HEK293 (cell line): Measurements from ENCODE around the gene SART3.
A peak's percentile ranks its signal among the peaks of the same experiment; 100 is the strongest.

Source experiments
- BCL11A ChIP-seq: fragments of 450-650 bp; formaldehyde crosslinking; IDR thresholded peaks from 2 replicates; pipeline ENCODE4 v1.5.1; 2016; ENCODE audit warnings: low read depth, missing biosample characterization, missing genetic modification characterization
- GFI1B ChIP-seq: fragments of 450-650 bp; formaldehyde crosslinking; IDR thresholded peaks from 2 replicates; pipeline ENCODE4 v1.5.1; 2016; ENCODE audit warnings: missing biosample characterization, missing genetic modification characterization
- GLI2 ChIP-seq: fragments of 450-650 bp; formaldehyde crosslinking; IDR thresholded peaks from 2 replicates; pipeline ENCODE4; 2017; ENCODE audit warnings: missing biosample characterization, missing genetic modification characterization, low read depth, borderline replicate concordance
- HOXD13 ChIP-seq: sonication (generic); formaldehyde crosslinking; IDR thresholded peaks from 2 replicates; pipeline ENCODE4 v1.8.0; 2022; ENCODE audit warnings: missing genetic modification reagents, borderline replicate concordance
- KLF1 ChIP-seq: fragments of 450-650 bp; formaldehyde crosslinking; IDR thresholded peaks from 2 replicates; pipeline ENCODE4 v1.5.1; 2016; ENCODE audit warnings: missing biosample characterization, missing genetic modification characterization
- KLF10 ChIP-seq: fragments of 450-650 bp; IDR thresholded peaks from 2 replicates; pipeline ENCODE4 v1.5.1; 2018; ENCODE audit warnings: missing biosample characterization, mild to moderate bottlenecking, missing genetic modification characterization
- SCRT1 ChIP-seq: fragments of 450-650 bp; formaldehyde crosslinking; IDR thresholded peaks from 2 replicates; pipeline ENCODE4 v1.5.1; 2016; ENCODE audit warnings: missing biosample characterization, missing genetic modification characterization, borderline replicate concordance
- ZEB2 ChIP-seq: fragments of 450-650 bp; formaldehyde crosslinking; IDR thresholded peaks from 2 replicates; pipeline ENCODE4 v1.5.1; 2016; ENCODE audit warnings: missing biosample characterization, missing genetic modification characterization
- ZNF23 ChIP-seq: fragments of 450-650 bp; formaldehyde crosslinking; IDR thresholded peaks from 2 replicates; pipeline ENCODE4 v1.5.1; 2016; ENCODE audit warnings: missing biosample characterization, missing genetic modification characterization, borderline replicate concordance
- ZNF24 ChIP-seq: fragments of 450-650 bp; formaldehyde crosslinking; IDR thresholded peaks from 2 replicates; pipeline ENCODE4 v1.5.1; 2016; ENCODE audit warnings: missing biosample characterization, missing genetic modification characterization
- ZNF302 ChIP-seq: fragments of 450-650 bp; formaldehyde crosslinking; IDR thresholded peaks from 2 replicates; pipeline ENCODE4 v1.5.1; 2016; ENCODE audit warnings: missing biosample characterization, missing genetic modification characterization, low read depth
- ZNF354C ChIP-seq: fragments of 450-650 bp; formaldehyde crosslinking; IDR thresholded peaks from 2 replicates; pipeline ENCODE4 v1.5.1; 2016; ENCODE audit warnings: missing biosample characterization, missing genetic modification characterization, low read depth, borderline replicate concordance
- ZNF394 ChIP-seq: fragments of 450-650 bp; formaldehyde crosslinking; IDR thresholded peaks from 2 replicates; pipeline ENCODE4 v1.5.1; 2016; ENCODE audit warnings: missing biosample characterization, missing genetic modification characterization, mild to moderate bottlenecking, moderate library complexity, borderline replicate concordance
- ZNF473 ChIP-seq: fragments of 450-650 bp; formaldehyde crosslinking; IDR thresholded peaks from 2 replicates; pipeline ENCODE4 v1.5.1; 2017; ENCODE audit warnings: missing biosample characterization, missing genetic modification characterization
- ZNF521 ChIP-seq: fragments of 450-650 bp; formaldehyde crosslinking; IDR thresholded peaks from 2 replicates; pipeline ENCODE4 v1.5.1; 2017; ENCODE audit warnings: missing biosample characterization, mild to moderate bottlenecking, missing genetic modification characterization
- ZNF571 ChIP-seq: fragments of 450-650 bp; formaldehyde crosslinking; IDR thresholded peaks from 2 replicates; pipeline ENCODE4 v1.5.0; 2017; ENCODE audit warnings: missing biosample characterization, missing genetic modification characterization
- ZNF580 ChIP-seq: fragments of 450-650 bp; formaldehyde crosslinking; IDR thresholded peaks from 2 replicates; pipeline ENCODE4 v1.5.1; 2016; ENCODE audit warnings: missing biosample characterization, missing genetic modification characterization
- ZNF610 ChIP-seq: fragments of 450-650 bp; formaldehyde crosslinking; IDR thresholded peaks from 2 replicates; pipeline ENCODE4 v1.5.1; 2016; ENCODE audit warnings: missing biosample characterization, missing genetic modification characterization, borderline replicate concordance
- ZNF654 ChIP-seq: fragments of 450-650 bp; formaldehyde crosslinking; IDR thresholded peaks from 2 replicates; pipeline ENCODE4 v1.5.1; 2016; ENCODE audit warnings: low read depth, missing biosample characterization, missing genetic modification characterization
- ZNF660 ChIP-seq: fragments of 450-650 bp; IDR thresholded peaks from 2 replicates; pipeline ENCODE4 v1.5.1; 2018; ENCODE audit warnings: missing biosample characterization, mild to moderate bottlenecking, missing genetic modification characterization
- ZNF692 ChIP-seq: fragments of 450-650 bp; formaldehyde crosslinking; IDR thresholded peaks from 2 replicates; pipeline ENCODE4 v1.5.1; 2016; ENCODE audit warnings: missing biosample characterization, missing genetic modification characterization
- ZSCAN23 ChIP-seq: fragments of 450-650 bp; formaldehyde crosslinking; IDR thresholded peaks from 2 replicates; pipeline ENCODE4 v1.5.1; 2016; ENCODE audit warnings: missing biosample characterization, missing genetic modification characterization
- ZXDB ChIP-seq: fragments of 450-650 bp; formaldehyde crosslinking; IDR thresholded peaks from 2 replicates; pipeline ENCODE4 v1.5.1; 2016; ENCODE audit warnings: missing biosample characterization, missing genetic modification characterization
- TF ChIP-seq, protein P1 (sequence below): fragments of 450-650 bp; formaldehyde crosslinking; IDR thresholded peaks from 2 replicates; pipeline ENCODE4 v1.5.1; 2016; ENCODE audit warnings: missing biosample characterization, missing genetic modification characterization
- TF ChIP-seq, protein P2 (sequence below): fragments of 450-650 bp; formaldehyde crosslinking; IDR thresholded peaks from 2 replicates; pipeline ENCODE4 v1.5.1; 2016; ENCODE audit warnings: missing biosample characterization, missing genetic modification characterization
- TF ChIP-seq, protein P3 (sequence below): fragments of 450-650 bp; formaldehyde crosslinking; IDR thresholded peaks from 2 replicates; pipeline ENCODE4 v1.5.1; 2016; ENCODE audit warnings: missing biosample characterization, missing genetic modification characterization
- TF ChIP-seq, protein P4 (sequence below): fragments of 450-650 bp; formaldehyde crosslinking; IDR thresholded peaks from 2 replicates; pipeline ENCODE4; 2016; ENCODE audit warnings: missing biosample characterization, missing genetic modification characterization
- TF ChIP-seq, protein P5 (sequence below): fragments of 450-650 bp; formaldehyde crosslinking; IDR thresholded peaks from 2 replicates; pipeline ENCODE4 v1.5.1; 2016; ENCODE audit warnings: missing biosample characterization, missing genetic modification characterization, borderline replicate concordance

Gene SART3

GRCh38 chr12:108562348-108563135, 1.6 kb upstream of the SART3 start, which contains the start of gene ISCU (continued):
- TF ChIP-seq, protein P1, sequence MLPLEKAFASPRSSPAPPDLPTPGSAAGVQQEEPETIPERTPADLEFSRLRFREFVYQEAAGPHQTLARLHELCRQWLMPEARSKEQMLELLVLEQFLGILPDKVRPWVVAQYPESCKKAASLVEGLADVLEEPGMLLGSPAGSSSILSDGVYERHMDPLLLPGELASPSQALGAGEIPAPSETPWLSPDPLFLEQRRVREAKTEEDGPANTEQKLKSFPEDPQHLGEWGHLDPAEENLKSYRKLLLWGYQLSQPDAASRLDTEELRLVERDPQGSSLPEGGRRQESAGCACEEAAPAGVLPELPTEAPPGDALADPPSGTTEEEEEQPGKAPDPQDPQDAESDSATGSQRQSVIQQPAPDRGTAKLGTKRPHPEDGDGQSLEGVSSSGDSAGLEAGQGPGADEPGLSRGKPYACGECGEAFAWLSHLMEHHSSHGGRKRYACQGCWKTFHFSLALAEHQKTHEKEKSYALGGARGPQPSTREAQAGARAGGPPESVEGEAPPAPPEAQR (tag by site-specific recombination) = no peak
- no peak for TF ChIP-seq ZNF24
- TF ChIP-seq KLF1 (tag by site-specific recombination) = peak; percentile 88
- peak; percentile 88; the same call in 1 of the 2 replicates for TF ChIP-seq KLF10 (tag by site-specific recombination)
- TF ChIP-seq ZNF580 (tag by site-specific recombination) = no peak
- no peak for TF ChIP-seq GFI1B (tag by site-specific recombination)
- TF ChIP-seq, protein P2, sequence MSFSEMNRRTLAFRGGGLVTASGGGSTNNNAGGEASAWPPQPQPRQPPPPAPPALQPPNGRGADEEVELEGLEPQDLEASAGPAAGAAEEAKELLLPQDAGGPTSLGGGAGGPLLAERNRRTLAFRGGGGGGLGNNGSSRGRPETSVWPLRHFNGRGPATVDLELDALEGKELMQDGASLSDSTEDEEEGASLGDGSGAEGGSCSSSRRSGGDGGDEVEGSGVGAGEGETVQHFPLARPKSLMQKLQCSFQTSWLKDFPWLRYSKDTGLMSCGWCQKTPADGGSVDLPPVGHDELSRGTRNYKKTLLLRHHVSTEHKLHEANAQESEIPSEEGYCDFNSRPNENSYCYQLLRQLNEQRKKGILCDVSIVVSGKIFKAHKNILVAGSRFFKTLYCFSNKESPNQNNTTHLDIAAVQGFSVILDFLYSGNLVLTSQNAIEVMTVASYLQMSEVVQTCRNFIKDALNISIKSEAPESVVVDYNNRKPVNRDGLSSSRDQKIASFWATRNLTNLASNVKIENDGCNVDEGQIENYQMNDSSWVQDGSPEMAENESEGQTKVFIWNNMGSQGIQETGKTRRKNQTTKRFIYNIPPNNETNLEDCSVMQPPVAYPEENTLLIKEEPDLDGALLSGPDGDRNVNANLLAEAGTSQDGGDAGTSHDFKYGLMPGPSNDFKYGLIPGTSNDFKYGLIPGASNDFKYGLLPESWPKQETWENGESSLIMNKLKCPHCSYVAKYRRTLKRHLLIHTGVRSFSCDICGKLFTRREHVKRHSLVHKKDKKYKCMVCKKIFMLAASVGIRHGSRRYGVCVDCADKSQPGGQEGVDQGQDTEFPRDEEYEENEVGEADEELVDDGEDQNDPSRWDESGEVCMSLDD (tag by site-specific recombination) = no peak
- TF ChIP-seq, protein P3, sequence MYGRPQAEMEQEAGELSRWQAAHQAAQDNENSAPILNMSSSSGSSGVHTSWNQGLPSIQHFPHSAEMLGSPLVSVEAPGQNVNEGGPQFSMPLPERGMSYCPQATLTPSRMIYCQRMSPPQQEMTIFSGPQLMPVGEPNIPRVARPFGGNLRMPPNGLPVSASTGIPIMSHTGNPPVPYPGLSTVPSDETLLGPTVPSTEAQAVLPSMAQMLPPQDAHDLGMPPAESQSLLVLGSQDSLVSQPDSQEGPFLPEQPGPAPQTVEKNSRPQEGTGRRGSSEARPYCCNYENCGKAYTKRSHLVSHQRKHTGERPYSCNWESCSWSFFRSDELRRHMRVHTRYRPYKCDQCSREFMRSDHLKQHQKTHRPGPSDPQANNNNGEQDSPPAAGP (tag by site-specific recombination) = no peak
- TF ChIP-seq ZNF302 (tag by site-specific recombination) = no peak
- no peak for TF ChIP-seq ZNF521 (tag by site-specific recombination)
- TF ChIP-seq, protein P4, sequence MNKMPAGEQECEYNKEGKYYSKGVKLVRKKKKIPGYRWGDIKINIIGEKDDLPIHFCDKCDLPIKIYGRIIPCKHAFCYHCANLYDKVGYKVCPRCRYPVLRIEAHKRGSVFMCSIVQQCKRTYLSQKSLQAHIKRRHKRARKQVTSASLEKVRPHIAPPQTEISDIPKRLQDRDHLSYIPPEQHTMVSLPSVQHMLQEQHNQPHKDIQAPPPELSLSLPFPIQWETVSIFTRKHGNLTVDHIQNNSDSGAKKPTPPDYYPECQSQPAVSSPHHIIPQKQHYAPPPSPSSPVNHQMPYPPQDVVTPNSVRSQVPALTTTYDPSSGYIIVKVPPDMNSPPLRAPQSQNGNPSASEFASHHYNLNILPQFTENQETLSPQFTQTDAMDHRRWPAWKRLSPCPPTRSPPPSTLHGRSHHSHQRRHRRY (tag by site-specific recombination) = no peak
- TF ChIP-seq ZNF692 = no peak
- TF ChIP-seq, protein P5, sequence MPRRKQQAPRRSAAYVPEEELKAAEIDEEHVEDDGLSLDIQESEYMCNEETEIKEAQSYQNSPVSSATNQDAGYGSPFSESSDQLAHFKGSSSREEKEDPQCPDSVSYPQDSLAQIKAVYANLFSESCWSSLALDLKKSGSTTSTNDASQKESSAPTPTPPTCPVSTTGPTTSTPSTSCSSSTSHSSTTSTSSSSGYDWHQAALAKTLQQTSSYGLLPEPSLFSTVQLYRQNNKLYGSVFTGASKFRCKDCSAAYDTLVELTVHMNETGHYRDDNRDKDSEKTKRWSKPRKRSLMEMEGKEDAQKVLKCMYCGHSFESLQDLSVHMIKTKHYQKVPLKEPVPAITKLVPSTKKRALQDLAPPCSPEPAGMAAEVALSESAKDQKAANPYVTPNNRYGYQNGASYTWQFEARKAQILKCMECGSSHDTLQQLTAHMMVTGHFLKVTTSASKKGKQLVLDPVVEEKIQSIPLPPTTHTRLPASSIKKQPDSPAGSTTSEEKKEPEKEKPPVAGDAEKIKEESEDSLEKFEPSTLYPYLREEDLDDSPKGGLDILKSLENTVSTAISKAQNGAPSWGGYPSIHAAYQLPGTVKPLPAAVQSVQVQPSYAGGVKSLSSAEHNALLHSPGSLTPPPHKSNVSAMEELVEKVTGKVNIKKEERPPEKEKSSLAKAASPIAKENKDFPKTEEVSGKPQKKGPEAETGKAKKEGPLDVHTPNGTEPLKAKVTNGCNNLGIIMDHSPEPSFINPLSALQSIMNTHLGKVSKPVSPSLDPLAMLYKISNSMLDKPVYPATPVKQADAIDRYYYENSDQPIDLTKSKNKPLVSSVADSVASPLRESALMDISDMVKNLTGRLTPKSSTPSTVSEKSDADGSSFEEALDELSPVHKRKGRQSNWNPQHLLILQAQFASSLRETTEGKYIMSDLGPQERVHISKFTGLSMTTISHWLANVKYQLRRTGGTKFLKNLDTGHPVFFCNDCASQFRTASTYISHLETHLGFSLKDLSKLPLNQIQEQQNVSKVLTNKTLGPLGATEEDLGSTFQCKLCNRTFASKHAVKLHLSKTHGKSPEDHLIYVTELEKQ (tag by site-specific recombination) = no peak
- TF ChIP-seq ZSCAN23 = no peak
- no peak for TF ChIP-seq ZNF23 (tag by site-specific recombination)
- no peak for TF ChIP-seq ZNF473 (tag by site-specific recombination)
- TF ChIP-seq ZNF394 (tag by site-specific recombination) = no peak
- TF ChIP-seq ZNF571 (tag by site-specific recombination) = no peak
- no peak for TF ChIP-seq BCL11A (tag by site-specific recombination)
- no peak for TF ChIP-seq SCRT1
- TF ChIP-seq ZNF354C = no peak
- no peak for TF ChIP-seq ZNF654
- no peak for TF ChIP-seq HOXD13 (CRISPR knock-in tag)
- no peak for TF ChIP-seq ZEB2 (tag by site-specific recombination)
- no peak for TF ChIP-seq GLI2 (tag by site-specific recombination)
- no peak for TF ChIP-seq ZXDB (tag by site-specific recombination)
- no peak for TF ChIP-seq ZNF610 (tag by site-specific recombination)
- TF ChIP-seq ZNF660 (tag by site-specific recombination) = no peak; the same call in none of the 2 replicates
